ENCODE measurements around the gene NLGN2.
A peak's percentile ranks its signal among the peaks of the same experiment; 100 is the strongest.
"Not testable (repeated sequence)": the region's sequence is repeated elsewhere in the genome, so short reads cannot be mapped to it uniquely, and the experiment has no call there.

NLGN2 gene

DNA sequence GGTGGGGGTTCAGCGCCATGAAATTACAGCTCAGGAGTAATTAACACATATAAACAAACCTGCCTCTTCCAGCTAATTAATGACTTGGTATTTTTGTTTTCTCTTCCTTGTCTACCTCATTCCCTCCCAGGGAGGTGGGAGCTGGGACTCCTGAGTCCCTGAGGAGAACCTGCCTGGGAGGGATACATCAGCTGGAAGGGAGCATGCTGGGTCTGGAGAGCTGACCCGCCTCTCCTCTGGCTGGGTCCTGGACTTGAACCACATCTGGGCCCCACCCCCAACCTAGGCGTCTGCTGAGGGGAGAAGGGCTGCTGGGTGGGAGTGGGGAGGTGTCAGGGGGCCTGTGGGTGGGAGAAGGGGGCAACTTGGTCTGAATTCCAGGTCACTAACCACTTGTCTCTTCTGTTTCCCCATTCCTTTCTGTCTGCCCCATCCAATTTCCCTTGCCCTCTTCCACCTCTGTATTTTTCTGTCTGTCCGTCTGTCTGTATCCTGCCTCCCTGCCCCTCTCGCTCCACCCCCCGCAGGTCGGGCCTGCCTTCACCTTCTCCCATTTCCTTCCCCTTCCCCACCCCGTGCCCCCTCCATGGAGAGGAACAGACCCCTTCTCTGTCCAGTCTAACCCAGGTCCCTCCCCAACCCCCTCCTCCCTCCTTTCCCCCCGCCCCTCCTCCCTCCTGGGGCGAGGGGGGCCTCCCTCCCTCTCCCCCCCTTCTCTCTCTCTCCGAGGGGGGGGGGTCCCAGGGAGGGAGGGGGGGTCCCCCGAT, at the start of gene NLGN2:
Gene NLGN2, plus strand, starts transcription at position 361 of the 767 bp plus-strand sequence. CDS start 411 bp downstream, outside the sequence.
- no peak for DNase-seq (ENCODE audit: low read depth in 2 of 2)

DNA sequence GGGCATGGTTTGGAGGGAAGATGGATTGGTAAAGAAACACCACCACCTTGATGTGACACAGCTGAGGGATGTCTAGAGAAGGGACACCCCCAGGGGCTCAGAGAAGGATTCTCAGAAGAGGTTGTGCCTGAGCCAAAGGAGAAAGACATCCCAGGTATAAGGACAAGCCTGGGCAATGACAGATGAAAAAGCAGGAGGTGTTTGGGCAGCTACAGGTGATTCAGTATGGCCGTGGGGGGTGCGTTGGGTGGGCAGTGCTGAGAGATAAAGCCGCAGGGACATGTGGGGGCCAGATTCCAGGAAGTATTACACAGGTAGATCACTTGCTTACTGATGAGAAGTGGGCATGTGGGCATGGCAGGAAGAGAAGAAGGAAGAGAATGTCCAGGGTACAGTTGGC, 45.7 kb upstream of the NLGN2 start:
- DNase-seq (ENCODE audit: low read depth in 2 of 2), result no peak

DNA sequence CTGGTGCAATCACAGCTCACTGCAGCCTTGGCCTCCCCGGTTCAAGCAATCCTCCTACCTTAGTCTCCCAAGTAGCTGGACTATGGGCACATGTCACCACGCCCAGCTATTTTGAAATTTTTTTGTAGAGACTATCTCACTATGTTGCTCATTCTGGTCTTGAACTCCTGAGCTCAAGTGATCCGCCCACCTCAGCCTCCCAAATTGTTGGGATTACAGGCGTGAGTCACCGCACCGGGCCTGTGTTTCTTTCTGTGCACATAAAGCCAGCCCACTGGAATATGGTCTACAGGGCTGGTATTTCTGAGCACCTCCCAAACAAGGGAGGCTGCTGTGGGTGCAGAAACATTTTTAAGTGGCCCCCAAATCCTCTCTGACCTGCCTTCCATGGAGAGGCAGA, 44.3 kb upstream of the NLGN2 start:
- DNase-seq (ENCODE audit: low read depth in 2 of 2), result no peak

DNA sequence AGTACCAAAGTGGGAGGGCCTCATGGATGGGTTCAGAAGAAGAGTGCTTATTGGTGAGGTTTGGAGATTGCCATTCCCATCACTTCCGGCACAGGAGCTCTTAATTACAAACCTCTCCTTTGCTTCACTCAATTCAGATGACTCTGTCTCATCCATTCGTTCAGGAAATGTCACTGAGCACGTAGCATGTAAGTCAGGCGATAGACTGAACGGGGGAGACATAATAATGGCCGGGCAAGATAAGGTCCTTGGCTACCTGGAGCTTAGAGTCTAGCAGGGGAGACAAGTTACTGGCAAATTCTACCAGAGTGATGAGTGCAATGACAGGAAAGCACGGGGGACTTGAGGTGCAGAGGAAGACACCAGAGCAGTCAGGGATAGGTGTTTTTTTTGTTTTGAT, 41.7 kb upstream of the NLGN2 start:
- DNase-seq (ENCODE audit: low read depth in 2 of 2), result not testable (repeated sequence)

DNA sequence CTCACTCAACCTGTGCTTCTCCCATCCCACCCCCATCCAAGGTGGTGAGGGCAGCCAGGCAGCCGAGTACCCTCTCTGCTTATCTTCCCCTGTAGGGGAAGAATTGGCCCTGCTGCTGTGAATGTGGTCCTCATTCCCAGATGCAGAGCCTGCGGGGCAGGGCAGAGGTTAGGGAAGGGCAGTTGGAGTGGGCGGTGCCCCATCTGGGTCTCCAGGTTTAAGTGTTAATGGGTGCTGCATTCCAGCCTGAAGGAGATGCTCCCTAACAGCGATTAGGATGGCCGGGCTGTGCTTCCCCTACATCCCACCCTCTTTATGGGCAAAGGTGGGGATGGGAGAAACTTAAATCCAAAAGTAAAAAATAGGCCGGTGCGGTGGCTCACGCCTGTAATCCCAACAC, 40.6 kb upstream of the NLGN2 start:
- DNase-seq (ENCODE audit: low read depth in 2 of 2), result no peak

DNA sequence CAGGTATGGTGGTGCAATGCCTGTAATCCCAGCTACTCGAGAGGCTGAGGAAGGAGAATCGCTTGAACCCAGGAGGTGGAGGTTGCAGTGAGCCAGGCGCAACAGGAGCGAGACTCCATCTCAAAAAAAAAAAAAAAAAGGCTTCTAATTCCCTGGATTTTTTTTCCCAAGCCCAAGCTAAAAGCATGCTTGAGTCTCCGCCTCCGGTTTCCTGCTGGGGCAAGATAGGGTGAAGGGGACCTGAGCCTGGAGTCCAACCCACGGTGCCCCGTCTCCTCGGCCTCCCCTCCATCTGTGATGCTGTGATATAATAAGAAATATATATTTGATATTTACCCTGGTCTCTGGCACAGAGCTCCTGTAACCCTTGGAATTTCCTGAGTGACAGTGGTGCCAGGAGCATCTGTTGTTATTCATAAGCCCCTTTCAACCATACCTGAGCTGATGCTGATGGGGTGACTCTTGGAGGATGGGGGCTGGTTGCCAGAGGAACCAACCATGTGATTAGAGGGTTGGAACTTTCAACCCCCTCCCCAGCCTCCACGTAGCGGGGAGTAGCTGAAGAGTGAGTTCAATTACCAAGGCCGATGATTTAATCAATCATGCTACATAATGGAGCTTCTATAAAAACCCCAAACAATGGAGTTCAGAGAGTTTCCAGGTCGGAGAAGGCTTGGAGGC, 39.6 kb upstream of the NLGN2 start:
- no peak for DNase-seq (ENCODE audit: low read depth in 2 of 2)

DNA sequence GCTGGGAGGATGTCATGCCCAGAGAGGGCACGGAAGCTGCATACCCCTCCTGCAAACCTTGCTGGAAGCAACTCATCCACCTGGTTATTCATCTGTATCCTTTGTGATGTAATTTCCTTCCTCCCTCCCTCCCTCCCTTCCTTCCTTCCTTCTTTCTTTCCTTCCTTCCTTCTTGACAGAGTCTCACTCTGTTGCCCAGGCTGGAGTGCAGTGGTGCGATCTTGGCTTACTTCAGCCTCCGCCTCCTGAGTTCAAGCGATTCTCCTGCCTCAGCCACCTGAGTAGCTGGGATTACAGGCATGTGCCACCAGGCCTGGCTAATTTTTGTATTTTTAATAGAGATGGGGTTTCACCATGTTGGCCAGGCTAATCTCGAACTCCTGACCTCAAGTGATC, 39.0 kb upstream of the NLGN2 start:
- not testable (repeated sequence) for DNase-seq (ENCODE audit: low read depth in 2 of 2)

DNA sequence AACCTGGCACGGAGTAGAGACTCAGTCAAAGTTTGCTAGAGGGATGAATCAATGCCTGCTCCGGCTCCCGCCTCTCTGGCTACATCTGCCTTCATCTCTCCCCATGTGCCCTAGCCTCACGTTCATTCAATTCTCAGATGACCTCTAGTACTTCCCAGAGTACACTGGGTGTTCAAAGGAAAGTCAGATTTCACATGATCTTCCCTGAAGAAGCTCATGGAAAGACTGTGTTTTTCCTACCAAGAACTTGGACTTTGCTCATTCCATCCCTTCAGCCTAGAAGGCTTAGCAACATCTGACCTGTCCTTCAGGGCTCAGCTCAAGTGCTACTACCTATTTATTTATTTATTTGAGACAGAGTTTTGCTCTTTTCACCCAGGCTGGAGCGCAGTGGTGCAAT, 37.8 kb upstream of the NLGN2 start:
- DNase-seq (ENCODE audit: low read depth in 2 of 2), result no peak

DNA sequence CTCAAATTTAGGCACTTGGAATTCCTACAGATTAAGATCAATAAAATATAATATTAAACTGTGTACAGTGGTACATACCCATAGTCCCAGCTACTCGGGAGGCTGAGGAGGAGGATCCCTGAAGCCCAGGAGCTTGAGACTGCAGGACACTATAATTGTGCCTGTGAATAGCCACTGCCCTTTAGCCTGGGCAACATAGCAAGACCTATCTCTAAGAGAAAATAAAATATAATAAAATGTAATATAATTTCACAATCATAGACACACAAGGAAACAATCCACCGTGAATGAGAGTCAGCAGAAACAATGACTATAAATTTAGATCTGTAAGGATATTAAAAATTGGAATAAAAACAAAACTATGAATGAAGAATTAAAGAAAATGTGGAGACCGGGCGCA, 36.8 kb upstream of the NLGN2 start:
- DNase-seq (ENCODE audit: low read depth in 2 of 2), result no peak

DNA sequence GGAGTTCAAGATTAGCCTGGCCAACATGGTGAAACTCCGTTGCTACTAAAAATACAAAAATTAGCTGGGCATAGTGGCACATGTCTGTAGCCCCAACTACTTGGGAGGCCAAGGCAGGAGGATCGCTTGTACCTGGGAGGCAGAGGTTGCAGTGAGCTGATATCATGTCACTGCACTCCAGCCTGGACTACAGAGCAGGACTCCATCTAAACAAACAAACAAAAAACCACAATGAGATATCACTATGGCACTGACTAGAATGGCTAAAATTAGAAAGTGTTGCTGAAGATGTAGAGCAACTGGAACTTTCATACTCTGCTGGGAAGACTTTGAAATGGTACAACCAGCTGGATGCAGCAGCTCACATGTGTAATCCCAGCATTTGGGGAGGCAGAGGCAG, 33.3 kb upstream of the NLGN2 start:
- DNase-seq (ENCODE audit: low read depth in 2 of 2), result no peak

DNA sequence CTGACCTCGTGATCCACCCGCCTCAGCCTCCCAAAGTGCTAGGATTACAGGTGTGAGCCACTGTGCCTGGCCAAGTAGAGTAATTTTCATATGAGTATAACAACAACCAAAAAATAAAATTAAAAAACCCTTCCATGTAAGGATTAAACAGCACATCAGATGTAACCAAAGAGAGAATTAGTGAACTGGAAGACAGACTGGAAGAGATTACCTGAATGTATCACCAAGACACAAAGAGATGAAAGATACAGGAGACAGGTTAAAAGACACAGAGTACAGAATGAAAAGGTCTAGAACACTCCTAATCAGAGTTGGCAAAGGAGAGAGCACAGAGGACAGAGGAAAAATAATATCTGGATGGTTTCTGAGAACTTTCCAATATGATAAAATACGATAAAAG, 28.5 kb upstream of the NLGN2 start:
- DNase-seq (ENCODE audit: low read depth in 2 of 2), result no peak

DNA sequence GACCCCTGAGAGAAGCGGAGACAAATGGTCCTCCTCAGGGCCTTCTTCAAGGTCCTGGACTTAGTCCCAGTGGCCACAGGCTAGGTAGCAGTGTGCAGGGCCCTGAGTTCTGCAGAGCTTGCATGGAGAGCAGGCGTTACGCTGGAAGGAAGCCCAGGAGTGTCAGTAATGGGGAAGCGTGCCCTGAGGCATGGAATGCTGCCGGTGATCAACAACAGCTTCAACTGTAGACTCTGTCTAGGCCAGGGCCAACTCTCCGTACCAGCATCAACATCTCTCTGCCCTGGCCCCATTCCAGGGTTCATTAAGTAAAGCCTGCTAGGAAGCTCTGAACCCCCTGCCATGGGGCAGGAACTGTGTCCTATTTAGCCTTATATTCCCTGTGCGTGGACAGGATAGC, 27.3 kb upstream of the NLGN2 start:
- no peak for DNase-seq (ENCODE audit: low read depth in 2 of 2)

DNA sequence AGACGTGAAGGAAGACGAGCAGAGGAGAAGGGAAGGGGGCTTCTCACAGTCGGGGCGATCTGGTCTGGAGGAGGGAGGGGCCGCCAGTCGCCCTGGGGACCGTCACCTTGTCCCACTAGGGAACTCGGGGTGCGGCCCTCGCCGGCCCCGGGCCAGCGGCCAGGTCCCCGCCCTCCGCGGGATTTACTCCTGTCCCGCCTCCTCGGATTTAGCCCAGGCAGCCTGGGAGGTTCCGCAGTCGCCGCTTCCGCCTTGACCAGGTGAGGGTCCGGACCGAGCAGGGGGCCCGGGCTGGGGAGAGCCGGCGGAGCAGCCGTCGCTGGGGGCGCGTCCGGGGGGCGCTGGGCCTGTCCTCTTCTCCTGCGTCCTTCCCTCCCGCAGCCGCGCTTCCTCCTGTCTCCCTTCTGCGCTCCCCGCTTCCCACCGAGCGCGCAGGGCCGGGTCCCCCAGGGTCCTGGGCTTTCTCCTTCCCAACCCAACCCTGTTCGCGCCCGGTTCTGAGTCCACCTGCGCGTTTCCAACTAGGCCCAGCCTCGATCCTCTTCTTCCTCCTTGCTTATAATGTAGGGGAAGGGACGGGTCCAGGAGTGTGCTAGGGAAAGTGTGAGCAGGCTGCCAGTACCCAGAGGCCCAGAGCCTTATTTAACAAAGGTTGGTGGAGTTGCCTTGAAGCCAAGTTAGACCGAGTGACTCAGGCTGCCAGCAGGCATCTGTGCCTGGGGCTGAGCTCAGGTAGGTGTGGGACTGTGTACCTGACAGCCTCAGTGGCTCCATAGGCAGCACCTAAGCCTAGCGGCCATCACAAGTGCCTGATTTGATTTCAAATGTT, 26.6 kb upstream of the NLGN2 start, which contains the start of gene TNK1:
Gene TNK1, plus strand, starts transcription at position 235 of the 829 bp plus-strand sequence. CDS start 1,838 bp downstream, outside the sequence.
- no peak for DNase-seq (ENCODE audit: low read depth in 2 of 2)

DNA sequence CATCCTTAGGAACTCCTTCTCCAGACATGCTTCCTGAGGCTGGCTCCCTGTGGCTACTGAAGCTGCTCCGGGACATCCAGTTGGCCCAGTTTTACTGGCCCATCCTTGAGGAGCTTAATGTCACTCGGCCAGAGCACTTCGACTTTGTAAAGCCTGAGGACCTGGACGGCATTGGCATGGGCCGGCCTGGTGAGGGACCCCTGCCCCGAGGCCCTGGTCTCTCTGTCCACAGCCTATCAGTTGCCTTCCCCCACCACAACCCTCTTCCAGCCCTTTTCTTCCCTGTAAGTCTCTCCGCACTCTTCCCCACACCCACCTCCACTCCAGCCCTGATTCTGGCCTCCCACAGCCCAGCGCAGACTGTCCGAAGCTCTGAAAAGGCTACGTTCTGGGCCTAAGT, 24.7 kb upstream of the NLGN2 start:
- no peak for DNase-seq (ENCODE audit: low read depth in 2 of 2)

DNA sequence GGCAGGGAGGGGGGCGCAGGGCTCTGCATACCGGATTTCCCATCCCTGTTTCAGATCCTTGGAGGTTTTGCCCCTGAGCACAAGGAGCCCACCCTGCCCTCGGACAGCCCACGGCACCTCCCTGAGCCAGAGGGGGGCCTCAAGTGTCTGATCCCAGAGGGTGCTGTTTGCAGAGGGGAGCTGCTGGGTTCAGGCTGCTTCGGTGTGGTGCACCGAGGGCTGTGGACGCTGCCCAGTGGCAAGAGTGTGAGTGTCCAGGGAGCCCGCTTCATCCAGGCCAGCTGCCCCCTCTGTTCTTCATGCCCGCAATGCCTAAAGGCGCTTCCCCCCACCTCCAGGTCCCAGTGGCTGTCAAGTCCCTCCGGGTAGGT, 24.3 kb upstream of the NLGN2 start:
- no peak for DNase-seq (ENCODE audit: low read depth in 2 of 2)

DNA sequence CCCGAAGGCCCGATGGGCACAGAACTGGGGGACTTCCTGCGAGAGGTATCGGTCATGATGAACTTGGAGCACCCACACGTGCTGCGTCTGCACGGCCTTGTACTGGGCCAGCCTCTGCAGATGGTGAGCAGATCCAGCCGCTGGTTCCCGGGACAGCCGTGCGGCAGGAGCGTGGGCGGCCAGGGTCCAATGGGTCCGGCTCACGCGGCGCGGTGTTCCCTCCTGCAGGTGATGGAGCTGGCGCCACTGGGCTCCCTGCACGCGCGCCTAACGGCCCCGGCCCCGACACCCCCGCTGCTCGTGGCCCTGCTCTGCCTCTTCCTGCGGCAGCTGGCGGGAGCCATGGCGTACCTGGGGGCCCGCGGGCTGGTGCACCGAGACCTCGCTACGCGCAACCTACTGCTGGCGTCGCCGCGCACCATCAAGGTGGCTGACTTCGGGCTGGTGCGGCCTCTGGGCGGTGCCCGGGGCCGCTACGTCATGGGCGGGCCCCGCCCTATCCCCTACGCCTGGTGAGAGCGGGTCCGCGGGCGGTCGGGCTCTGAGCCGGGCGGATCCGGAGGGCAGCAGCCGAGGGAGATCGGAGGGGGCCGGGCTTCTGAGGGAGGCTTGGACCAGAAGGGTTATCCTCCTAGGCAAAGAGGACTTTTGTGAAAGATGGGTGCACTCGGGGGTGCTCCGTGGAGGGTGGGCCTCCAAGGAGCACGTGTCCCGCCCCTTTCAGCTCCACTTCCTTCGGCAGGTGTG, 23.7 kb upstream of the NLGN2 start:
- peak; percentile 66 to 67 for DNase-seq (ENCODE audit: low read depth in 2 of 2)

DNA sequence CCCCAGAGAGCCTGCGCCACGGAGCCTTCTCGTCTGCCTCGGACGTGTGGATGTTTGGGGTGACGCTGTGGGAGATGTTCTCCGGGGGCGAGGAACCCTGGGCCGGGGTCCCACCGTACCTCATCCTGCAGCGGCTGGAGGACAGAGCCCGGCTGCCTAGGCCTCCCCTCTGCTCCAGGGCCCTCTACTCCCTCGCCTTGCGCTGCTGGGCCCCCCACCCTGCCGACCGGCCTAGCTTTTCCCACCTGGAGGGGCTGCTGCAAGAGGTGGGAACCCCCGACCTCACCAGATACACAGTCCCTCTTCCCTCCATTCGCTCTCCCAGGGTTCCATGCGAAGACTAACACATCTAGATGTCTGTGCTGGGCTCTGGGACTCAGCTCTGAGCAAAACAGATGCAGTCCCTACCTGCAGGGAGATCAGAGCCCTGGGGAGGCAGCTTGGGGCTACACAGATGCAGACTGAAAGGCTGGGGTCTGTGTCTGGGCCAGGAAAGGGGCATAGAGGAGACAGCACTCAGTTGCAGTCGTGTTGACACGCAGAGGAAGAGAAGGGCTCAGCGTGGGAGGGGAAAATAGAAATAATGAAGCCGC, 23.1 kb upstream of the NLGN2 start:
- no peak for DNase-seq (ENCODE audit: low read depth in 2 of 2)

DNA sequence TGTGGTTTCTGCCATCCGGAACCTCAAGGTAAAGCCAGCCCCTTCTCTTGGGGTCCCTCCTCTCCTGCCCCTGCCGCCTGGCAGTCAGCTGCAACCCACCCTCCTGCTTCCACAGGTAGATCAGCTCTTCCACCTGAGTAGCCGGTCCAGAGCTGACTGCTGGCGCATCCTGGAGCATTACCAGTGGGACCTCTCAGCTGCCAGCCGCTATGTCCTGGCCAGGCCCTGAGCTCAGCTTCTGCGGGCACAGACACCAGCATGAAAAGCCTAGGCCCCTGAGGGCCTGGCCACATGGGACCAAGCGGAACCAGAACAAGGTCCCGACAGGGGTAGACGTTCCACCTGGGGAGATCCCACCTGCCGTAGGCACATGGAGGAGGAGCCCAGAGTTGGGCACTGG, 18.8 kb upstream of the NLGN2 start:
- DNase-seq (ENCODE audit: low read depth in 2 of 2), result no peak

DNA sequence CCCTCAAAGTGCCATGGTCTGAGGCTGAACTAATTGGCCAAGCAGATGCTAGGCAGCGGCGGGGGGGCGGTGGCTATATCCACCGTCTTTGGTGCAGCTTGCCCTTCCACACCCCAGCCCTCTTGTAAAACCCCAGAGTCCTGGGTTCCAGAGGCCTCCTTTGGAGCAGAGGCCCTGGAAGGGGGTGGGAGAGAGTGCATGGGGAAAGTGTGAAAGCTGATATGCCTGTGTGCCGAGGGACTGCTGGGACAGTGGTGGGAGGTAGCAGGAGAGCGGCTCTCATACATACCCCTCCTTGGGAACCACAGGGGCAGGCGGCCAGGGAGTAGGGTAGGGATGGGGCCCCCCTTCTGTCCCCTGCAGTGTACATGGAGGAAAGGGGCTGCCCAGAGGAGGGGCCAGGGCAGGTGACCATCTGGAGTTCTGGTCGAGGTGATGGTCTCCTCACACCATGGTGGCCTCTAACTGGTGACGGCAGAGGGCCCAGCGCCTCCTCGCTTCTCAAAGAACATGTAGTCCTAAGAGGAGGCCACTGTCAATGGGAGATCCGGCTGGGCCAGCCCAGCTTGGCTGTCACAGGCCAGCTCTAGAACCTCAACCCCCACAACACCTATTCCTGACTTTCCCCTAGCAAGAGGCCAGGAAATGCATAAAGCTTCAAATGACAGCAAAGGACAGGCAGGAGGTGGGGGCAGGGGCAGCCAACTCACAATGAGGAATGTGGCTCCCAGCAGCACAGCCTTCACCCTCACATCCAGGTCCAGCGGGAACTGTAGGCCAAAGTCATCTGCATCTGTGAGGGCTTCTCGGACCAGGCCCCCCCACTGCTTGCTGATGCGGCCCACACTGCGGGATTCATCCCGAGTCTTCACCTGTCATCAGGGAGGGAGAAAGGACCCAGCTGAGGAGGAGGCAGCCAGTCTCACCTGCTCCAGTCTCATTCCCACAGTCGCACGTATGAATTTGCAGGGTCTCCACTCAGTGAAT, 17.4 kb upstream of the NLGN2 start:
- DNase-seq (ENCODE audit: low read depth in 2 of 2), result no peak

DNA sequence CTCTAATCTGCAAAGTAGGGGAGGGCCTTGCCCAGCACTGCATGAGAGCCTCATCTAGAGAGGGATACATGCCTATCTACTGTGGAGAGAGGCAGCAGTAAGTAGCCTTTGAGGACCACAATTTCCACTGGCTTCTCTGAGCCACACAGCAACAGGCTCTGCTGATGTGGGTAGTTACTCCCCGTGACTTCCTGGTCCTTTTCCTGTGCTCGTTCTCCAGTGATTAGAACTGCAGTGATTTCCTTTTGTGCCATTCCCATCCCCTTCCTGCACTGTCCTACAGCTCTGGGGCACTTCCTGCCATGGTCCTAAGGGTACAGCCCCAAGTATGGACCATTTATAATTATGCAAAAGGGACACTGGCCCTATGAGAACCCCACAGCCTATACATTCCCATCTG, 16.3 kb upstream of the NLGN2 start:
- no peak for DNase-seq (ENCODE audit: low read depth in 2 of 2)
